Peyer's patch (tissue), 4 donors: Measurements from ENCODE around the gene HCAR1. TPM values are rescaled to one million over a fixed set of nuclear protein-coding genes. Genes with fewer than 3 reads are reported as not detected.
"Not testable (repeated sequence)": the region's sequence is repeated elsewhere in the genome, so short reads cannot be mapped to it uniquely, and the experiment has no call there.

Source experiments
- DNase-seq, 3 donors: peaks; one replicate each; pipeline ENCODE4 v3.0.0-alpha.2; 2017 to 2019
- H3K27ac ChIP-seq, 4 donors: fragments of 200-600 bp; sonication (generic); one replicate each; pipeline ENCODE4 v1.5.1; 2016 to 2019
- H3K27me3 ChIP-seq, 2 donors: fragments of 200-600 bp; sonication (generic); one replicate each; pipeline ENCODE4 v1.5.1; 2019
- H3K36me3 ChIP-seq, 3 donors: fragments of 200-600 bp; sonication (generic); one replicate each; pipeline ENCODE4 v1.5.1; 2016 to 2019
- H3K4me1 ChIP-seq, 4 donors: fragments of 200-600 bp; sonication (generic); one replicate each; pipeline ENCODE4 v1.5.1; 2016 to 2019
- H3K4me3 ChIP-seq, 4 donors: fragments of 200-600 bp; sonication (generic); 1 replicate in 3 of 4; 2 replicates in 1 of 4; pipeline ENCODE4 v1.5.1; 2016 to 2019; ENCODE audit warnings: mild to moderate bottlenecking in 1 of 4
- H3K9me3 ChIP-seq, 4 donors: fragments of 200-600 bp; sonication (generic); one replicate each; pipeline ENCODE4 v1.5.1; 2016 to 2019; ENCODE audit warnings: mild to moderate bottlenecking in 1 of 4
- POLR2A ChIP-seq, 2 donors: fragments of 450-650 bp; IDR thresholded peaks; one replicate each; pipeline ENCODE4 v1.5.1; 2017; ENCODE audit warnings: antibody characterized with exemption in 2 of 2, mild to moderate bottlenecking in 2 of 2, moderate library complexity in 2 of 2
- total RNA-seq, 4 donors: library from RNA; depleted of rRNA; stranded (reverse); fragments of >200 nt; gene quantifications; one replicate each; pipeline ENCODE4 v1.1.0, GENCODE V29; 2016
- TF ChIP-seq, protein P1 (sequence below), 6 experiments: fragments of 450-650 bp in 4 of 6; fragments of 200-600 bp in 2 of 6; sonication (generic) in 1 of 6; IDR thresholded peaks; one replicate each; pipeline ENCODE4 v1.5.1; 2017 to 2019; ENCODE audit warnings: antibody characterized with exemption in 6 of 6, mild to moderate bottlenecking in 3 of 6, moderate library complexity in 1 of 6

Gene HCAR1
- total RNA-seq, 4 donors from 2014 or later = not detected

DNA sequence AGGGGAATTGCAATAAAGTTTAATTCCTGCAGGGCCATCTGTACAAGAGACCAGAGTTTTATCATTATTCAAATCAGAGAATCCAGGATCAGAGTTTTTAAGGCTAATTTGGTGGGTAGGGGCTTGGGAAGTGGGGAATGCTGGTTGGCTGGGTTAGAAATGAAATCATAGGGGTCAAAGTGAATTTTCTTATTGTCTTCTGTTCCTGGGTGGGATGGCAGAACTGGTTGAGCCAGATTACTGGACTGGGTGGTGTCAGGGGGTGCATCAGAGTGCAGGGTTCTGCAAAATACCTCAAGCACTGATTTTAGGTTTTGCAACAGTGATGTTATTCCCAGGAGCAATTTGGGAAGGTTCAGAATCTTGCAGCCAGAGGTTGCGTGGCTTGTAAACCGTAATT lies 33.7 kb downstream of the HCAR1 start:
- not testable (repeated sequence) for H3K27me3 ChIP-seq, H3K27ac ChIP-seq, DNase-seq, H3K9me3 ChIP-seq, H3K4me3 ChIP-seq, H3K4me1 ChIP-seq, H3K36me3 ChIP-seq

DNA sequence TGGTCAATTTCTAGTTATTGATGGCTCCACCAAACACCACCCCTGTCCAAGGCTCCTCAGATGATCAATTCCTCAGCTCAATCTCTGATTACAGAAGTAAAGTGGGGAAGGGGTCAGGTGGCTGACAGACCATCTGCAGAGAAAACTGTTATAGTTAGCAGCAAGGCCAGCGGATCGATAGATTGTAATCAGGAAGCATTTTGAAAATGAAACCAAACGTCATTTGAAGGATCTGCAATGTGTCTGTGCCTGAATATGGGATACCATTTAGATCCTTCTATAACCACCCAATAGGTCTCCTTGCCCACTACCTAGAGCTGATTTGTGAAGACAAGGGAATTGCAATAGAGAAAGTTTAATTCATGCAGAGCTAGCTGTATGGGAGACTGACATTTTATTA lies 39.1 kb downstream of the HCAR1 start:
- Histone ChIP-seq H3K36me3 (no peaks in the 10 kb centered on the region), H3K4me3 (no peak overlapping the region), H3K27me3 (no peaks in the 10 kb centered on the region), H3K9me3 (no peaks in the 10 kb centered on the region), H3K27ac (no peak overlapping the region), H3K4me1 (no peaks in the 10 kb centered on the region)
- peak in 1 of 3 donors; percentile 3 for DNase-seq
- no peak for TF ChIP-seq POLR2A (IDR thresholded peaks at IDR 0.05)
- TF ChIP-seq, protein P1, sequence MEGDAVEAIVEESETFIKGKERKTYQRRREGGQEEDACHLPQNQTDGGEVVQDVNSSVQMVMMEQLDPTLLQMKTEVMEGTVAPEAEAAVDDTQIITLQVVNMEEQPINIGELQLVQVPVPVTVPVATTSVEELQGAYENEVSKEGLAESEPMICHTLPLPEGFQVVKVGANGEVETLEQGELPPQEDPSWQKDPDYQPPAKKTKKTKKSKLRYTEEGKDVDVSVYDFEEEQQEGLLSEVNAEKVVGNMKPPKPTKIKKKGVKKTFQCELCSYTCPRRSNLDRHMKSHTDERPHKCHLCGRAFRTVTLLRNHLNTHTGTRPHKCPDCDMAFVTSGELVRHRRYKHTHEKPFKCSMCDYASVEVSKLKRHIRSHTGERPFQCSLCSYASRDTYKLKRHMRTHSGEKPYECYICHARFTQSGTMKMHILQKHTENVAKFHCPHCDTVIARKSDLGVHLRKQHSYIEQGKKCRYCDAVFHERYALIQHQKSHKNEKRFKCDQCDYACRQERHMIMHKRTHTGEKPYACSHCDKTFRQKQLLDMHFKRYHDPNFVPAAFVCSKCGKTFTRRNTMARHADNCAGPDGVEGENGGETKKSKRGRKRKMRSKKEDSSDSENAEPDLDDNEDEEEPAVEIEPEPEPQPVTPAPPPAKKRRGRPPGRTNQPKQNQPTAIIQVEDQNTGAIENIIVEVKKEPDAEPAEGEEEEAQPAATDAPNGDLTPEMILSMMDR (IDR thresholded peaks at IDR 0.05) = no peak

DNA sequence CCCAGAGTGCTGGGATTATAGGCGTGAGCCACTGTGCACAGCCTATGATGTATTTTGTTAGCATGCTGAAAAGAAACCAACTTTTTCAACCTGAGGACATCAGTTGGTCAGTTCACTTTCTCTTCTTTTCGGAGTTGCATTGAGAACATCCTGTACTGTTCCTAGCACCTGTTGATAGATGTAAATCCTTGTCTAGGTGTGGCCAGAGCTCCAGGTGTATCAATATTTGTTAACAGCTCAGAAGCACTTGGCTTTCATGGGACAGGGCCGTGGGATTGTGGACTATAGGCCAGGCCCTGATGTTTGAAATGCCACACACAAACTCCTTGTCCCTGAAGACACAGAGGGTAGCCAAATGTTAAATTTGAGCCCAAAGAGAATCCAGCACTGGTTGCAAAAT lies 42.4 kb downstream of the HCAR1 start:
- no peaks in the 10 kb centered on the region for H3K9me3 ChIP-seq
- peak overlapping the region in 1 of 4 donors; percentile 26 for H3K27ac ChIP-seq
- no peak overlapping the region for H3K4me3 ChIP-seq
- H3K27me3 ChIP-seq = no peaks in the 10 kb centered on the region
- no peak for TF ChIP-seq POLR2A (IDR thresholded peaks at IDR 0.05)
- TF ChIP-seq, protein P1 (IDR thresholded peaks at IDR 0.05) = no peak
- H3K36me3 ChIP-seq = no peaks in the 10 kb centered on the region
- DNase-seq = no peak
- H3K4me1 ChIP-seq = no peaks in the 10 kb centered on the region

DNA sequence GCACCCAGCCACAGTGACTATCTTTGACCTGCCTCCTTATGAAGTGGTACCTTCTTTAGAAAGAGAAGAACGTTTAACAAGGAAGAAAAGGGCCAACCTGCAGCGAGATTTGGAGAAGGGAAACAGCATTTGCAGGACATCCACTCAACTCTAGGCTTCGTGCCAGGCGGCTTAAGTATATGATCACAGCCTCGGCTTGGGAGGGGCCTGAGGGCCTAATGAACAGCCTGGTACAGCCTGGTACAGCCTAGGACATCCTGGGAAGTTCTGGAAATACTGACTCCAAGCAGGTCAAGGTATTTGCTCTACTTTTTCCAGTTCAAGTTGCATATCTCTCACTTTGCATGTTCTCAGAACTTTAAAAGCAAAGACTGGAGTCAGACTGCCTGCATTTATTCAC lies 43.6 kb downstream of the HCAR1 start:
- H3K27ac ChIP-seq = no peak overlapping the region
- H3K36me3 ChIP-seq = no peaks in the 10 kb centered on the region
- H3K9me3 ChIP-seq = no peaks in the 10 kb centered on the region
- no peak overlapping the region for H3K4me3 ChIP-seq
- TF ChIP-seq, protein P1 (IDR thresholded peaks at IDR 0.05) = no peak
- no peak for TF ChIP-seq POLR2A (IDR thresholded peaks at IDR 0.05)
- DNase-seq = peak in 2 of 3 donors; percentile 52 to 62
- no peaks in the 10 kb centered on the region for H3K27me3 ChIP-seq
- no peaks in the 10 kb centered on the region for H3K4me1 ChIP-seq

DNA sequence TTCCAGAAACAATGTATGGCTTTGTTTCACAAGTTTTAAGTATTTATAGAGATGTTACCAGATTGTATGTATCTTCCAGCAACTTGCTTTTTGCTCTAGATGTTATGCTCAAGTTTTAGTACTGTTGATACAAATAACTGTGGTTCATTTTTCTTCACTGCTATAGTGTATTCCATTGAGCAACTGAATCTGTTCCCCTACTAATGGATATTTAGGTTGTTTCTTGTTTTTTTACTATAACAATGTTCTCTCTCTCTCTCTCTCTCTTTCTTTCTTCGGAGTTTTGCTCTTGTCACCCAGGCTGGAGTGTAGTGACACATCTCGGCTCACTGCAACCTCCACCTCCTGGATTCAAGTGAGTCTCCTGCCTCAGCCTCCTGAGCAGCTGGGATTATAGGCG lies 44.1 kb downstream of the HCAR1 start:
- Histone ChIP-seq H3K4me1 (no peaks in the 10 kb centered on the region), H3K27me3 (no peaks in the 10 kb centered on the region), H3K27ac (no peak overlapping the region), H3K9me3 (no peaks in the 10 kb centered on the region), H3K4me3 (no peak overlapping the region), H3K36me3 (no peaks in the 10 kb centered on the region)
- TF ChIP-seq, protein P1 (IDR thresholded peaks at IDR 0.05) = no peak
- TF ChIP-seq POLR2A (IDR thresholded peaks at IDR 0.05) = no peak
- no peak for DNase-seq

DNA sequence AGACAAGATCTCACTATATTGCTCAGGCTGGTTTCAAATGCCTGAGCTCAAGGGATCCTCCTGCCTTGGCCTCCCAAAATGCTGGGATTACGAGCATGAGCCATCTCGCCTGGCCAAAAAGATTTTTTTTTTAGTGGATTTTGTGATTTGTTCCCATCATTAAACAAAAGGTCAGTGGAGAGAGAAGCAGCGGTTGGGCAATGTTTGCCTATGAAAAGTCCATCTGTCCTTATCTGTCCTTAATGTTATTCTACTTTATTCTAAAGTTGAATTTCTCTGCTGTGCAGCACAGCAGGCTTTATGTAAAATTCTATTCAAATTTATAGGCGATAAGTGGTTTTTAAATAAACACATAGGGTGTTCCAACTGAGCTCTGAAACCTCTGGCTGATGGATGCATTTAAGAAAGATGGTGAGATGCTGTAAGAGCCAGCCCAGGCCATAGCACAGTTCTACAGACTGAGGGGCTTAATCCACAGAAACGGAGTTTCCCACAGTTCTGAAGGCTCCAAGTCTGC lies 46.3 kb downstream of the HCAR1 start:
- no peak overlapping the region for H3K27ac ChIP-seq
- H3K27me3 ChIP-seq = no peaks in the 10 kb centered on the region
- no peaks in the 10 kb centered on the region for H3K36me3 ChIP-seq
- no peak overlapping the region for H3K4me3 ChIP-seq
- TF ChIP-seq, protein P1 (IDR thresholded peaks at IDR 0.05) = no peak
- TF ChIP-seq POLR2A (IDR thresholded peaks at IDR 0.05) = no peak
- H3K9me3 ChIP-seq = no peaks in the 10 kb centered on the region
- H3K4me1 ChIP-seq = no peaks in the 10 kb centered on the region
- DNase-seq = no peak
